Kasumi-1 (cell line): ENCODE measurements around the gene KRT86.
"Not testable (repeated sequence)": the region's sequence is repeated elsewhere in the genome, so short reads cannot be mapped to it uniquely, and the experiment has no call there.

ENCODE experiments used
- DNase-seq, 2 experiments: peaks; one replicate each; lab custom pipeline; 2025; lab: John Stamatoyannopoulos, UW

KRT86 gene

DNA sequence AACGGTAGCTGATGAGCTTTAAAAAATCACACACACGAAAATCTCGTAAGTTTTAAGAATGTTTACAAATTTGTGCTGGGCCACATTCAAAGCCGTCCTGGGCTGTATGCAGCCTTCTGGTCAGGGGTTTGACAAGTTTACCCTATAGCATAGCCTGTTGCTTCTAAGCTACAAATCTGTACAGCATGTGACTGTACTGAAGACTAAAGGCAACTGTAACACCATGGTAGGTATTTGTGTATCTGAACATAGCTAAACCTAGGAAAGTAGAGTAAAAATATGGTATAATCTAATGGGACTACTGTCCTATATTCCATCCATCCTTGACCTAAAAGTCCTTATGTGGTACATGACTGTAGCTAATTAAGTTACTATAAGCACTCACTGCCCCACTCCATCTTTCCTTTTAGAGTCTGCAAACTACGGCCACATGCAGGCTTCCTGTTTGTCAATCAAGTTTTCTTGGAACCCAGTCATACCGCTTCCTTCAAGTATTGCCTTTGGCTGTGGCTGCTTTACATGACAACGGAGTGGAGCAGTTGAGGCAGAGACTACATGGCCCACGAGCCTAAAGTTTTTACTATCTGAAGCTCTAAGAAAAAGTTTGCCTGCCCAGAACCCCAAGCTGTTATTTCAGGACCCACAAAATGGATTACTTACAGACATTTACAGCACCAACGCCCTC is 22.9 kb upstream of the KRT86 start:
- DNase-seq, result no peak

DNA sequence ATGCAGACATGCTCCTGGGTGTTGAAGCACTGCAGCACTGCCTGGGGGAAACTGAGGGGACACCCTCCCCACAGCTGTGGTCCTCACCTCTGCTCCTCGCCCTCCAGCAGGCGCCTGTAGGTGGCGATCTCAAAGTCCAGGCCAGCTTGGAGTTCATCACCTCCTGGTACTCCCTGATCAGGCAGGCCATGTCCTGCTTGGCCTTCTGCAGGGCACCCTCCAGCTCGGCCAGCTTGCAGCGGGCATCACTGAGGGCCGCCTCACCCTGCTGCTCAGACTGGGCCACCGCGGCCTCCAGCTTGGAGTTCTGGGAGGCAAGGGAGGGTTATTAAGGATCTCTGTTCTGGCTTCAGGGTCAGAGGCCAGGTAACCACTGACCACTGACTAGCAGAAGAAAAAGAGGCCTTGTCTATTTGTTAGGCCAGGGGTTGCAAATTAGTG is 22.2 kb upstream of the KRT86 start:
- not testable (repeated sequence) for DNase-seq

DNA sequence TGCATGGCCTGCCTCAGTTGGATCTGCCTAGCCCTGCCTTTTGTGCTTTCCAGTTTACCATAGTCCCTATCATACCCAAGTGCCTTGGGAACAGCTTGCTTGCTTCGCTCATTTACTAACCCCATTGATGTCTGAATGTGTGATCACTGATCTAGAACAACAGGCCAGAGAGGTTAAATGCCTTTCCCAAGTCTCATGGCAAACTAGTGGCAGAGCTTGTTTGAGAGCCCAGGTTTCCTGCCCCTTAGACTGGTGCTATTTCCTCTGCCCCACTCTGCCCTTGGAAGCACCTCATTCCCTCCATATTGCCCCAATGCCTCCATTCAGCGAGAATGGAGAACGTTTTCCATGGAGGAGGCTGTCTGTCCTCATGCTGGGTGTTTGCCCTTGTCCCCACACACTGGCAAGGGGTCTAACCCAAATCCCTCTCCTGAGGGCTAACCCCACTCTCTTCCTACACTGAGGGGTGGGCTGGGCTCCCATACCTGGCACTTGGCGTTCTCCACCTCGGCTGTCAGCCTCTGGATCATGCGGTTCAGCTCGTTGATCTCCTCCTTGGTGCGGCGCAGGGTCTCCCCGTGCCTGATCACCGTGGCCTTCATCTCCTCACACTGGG is 21.6 kb upstream of the KRT86 start:
- no peak for DNase-seq

DNA sequence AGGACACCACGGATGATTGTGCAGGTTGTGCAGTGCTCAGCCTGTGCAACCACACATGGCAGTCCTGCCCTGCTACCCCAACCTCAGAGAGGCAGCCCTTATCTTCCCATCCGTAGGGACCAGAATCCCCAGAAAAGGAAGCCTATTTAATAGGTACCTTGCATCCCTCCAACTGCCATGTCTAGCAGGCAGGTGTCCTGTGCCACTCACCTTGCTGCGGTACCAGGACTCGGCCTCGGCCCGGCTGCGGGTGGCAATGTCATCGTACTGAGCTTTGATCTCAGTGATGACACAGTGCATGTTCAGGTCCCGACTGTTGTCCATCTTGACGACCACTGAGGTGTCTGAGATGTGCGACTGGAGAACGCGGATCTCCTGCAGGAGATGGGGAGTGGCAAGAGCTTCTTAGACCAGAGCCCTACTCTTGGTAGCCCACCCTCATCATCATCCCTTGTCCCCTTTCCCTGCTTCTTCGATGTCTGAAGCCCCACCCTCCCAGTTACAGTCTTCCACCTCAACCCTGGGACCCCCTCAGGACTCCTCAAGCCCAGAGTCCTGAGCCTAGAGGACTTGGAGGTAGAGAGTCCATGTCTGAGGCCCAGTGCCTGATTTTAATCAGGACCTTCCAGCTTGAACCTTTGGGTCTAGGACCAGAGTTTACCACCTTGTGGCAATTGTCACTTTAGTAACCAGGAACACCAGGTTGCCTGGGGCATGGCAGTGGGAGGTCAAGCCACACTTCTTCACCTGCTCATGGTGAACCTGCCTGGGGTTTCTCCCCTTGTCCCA is 20.9 kb upstream of the KRT86 start:
- no peak for DNase-seq

DNA sequence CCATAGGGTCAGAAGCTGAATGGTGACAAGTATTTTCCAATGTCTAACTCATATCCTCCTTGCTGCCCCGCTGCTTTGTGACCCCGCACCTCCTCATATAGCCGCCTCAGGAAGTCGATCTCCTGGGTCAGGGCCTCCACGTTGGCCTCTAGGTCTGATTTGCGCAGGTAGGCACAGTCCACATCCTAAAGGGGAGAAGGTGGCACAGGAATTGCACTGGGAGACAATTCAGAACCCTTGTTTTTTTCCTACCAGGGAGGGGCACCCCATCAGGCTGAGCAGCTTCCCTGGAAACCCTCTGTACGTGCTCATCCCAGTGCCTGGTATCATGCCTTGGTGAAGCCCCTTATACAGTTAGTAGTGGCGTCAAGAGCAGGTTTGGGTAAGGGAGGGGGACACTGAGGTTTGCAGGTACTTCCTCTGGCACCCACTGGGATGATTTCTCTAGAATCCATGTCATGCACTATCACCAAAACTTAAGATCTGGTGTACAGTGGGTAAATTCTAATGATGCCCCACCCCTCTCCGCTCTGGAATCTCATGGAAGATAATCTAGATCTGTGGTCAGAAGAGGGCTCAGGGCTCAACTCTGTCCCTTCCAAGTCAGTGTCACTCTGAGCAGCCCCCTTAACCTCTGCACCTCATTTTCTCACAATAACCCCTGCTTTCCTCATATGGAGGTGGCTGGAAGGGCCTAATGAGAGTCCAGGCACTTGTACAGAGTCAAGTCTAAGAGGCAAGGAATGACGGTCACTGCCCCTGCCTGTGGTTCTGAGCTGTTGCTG is 20.1 kb upstream of the KRT86 start:
- DNase-seq, result no peak

DNA sequence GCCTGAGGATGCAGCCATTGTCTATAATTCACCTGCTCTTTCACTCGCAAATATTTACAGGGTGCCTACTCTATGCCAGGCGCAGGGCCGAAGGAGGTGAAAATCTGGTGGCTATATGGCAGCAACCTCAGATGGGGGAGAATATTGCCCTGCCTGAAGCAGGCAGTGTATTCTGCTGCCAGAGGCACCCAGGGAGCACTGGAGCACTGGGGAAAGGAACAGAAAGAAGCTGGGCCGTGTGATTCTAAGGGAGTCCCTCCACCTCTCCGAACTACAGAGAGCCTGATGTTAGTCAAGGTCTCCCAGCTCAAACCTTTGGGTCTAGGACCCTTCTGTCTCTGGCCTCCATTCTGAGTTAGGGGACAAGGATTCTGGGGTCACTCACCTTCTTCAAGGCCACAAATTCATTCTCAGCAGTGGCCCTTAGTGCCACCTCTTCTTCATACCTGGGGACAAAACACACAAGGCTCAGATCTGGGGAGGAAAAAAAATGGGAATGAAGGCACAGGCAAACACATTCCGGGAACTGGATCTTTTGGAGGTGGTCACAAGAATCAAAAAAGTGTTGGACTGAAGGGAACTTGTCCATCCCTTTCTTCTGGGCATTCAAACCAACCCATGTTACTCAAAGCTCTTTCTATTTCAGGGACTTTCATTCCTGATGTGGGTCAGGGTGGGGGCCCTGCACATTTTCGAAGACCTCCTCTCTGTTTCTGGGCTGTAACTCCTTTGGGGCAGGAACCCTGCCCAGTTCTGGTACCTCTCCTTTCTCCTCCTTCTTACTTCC is 19.3 kb upstream of the KRT86 start:
- DNase-seq, result no peak

DNA sequence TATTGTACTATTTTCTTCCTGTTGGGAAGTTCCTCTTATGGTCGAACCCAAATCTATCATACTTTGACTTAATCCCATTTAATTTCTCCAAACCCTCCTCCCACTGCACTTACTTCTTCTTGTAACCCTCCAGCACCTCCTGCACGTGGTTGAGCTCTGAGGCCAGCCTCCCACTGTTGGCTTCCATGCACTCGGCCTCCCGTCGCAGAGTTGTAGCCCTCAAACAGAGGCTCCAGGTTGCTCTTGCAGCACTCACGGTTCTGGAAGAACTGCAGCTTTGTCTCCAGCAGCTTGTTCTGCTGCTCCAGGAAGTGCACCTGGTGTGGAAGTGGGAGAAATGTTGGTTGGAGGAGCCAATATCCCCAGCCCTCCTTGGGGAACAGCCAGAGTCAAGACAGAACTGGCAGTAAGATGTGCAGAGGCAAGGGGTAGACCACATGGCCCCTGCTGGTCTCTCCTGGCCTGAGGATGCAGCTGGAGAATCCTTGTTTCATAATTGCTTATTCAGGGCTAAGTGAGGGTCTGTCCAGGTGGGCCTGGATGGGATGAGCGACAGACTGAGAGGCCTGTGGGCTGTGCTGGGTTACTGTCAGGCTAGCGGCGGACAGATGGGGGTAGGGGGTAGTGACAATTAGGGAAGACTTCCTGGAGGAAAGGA is 18.4 kb upstream of the KRT86 start:
- DNase-seq, result no peak

DNA sequence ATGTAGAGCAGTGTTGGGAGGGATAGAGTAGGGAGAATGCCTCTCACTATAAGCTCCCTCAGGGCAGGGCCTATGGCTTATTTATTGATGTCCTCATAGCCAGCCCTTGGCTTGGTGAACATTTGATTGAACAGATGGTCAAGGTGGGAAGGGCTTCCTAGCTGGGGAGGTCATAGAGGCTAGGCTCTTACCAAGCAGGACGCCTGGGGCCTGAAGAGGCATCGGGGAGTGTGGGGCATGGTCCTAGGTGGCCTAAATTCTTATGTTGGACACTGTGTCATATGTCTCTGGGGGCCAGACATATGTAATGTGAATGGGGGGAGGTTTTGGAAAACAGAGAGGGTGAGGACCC is 17.9 kb upstream of the KRT86 start:
- DNase-seq, result no peak

DNA sequence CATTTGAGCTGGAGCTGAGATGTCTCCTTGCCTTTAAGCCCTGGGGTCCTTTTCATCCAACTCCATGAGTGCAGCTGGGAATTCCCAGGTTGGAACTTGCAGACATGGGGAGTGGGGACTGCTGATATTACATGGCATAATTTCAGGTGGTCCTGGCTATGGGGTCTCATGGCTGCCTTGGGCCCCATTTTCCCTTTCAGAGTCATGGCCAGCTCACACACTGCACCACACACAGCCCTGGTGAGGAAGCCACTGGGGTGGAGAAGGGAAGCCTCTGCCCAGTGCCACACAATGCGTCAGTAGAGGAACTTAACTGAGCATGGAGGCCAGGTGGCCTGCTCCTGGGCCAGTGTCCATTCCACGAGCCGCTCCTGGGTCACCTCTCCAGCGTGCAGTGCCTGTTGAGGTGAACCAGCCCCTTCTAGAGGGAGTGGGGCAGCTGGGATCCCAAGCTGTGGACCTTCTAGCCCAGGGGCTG is 17.3 kb upstream of the KRT86 start:
- DNase-seq, result no peak

DNA sequence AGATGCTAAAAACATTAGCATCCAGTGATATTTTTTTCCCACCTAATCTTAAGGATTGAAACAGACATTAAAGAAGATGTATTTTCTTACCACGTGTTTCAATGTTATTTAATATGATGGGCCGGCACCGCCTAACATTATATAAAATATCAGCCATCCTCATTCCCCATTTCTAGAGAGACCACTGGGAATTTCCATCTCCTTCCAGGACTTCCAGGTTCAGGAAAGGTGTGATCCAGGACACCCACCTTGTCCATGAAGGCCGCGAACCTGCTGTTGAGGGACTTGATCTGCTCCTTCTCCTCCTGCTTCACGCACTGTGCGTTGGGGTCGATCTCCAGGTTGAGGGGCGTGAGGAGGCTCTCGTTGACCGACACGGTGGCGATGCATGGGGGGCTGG is 16.5 kb upstream of the KRT86 start:
- DNase-seq, result not testable (repeated sequence)

DNA sequence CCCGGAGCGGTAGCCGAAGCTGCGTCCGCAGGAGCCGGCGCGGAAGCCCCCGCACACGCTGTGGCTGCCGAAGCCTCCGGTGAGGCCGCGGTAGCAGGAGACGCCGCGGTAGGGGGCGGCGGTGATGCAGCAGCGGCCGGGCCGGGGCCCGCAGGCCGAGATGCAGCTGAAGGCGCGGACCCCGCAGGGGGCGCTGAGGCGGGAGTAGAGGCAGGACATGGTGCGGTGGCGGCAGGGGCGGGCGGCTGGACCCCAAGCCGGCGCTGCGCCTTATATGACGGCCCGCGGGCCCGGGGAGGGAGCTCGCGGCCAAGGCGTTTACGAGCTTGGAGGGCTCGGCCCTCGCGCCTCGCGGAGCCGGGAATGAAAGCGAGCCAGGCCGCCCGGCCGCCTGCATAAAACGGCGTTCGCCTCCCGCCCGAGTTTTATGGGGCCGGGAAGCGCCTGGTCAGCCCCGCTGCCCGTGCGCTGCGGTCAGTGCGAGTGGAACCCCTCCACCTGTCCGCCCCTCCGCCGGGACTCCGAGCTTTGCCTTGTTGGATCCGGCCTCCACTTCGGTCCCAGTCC is 16.0 kb upstream of the KRT86 start:
- DNase-seq, result no peak

DNA sequence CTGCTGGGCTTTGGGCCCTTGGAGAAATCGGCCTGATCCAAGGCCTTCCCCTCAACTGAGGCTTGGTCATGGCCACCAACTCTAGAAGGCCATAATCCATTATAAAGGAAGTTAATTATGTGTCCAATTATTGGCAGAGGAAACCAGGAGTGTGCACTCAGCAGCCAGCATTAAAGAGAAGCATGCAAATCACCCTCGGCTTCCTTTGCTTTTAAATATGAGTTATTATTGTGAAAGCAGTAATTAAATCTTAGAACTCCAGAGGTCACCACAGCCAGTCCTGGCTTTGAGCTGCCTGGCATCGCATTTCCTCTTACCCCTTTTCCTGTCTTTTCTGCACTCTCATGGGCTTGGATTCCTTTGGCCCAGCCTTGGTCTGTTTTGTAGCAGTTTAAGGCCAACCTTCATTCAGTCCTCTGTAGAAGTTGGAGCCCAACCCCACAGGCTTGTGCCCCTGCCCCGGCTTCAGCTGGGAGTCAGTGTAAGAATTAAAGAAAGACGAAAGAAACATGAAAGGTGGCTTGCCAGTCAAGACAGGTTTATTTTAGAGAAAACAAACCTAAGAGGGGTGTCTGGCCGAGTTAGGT is 14.7 kb upstream of the KRT86 start:
- peak in 1 of 2 experiments; percentile 2 for DNase-seq

DNA sequence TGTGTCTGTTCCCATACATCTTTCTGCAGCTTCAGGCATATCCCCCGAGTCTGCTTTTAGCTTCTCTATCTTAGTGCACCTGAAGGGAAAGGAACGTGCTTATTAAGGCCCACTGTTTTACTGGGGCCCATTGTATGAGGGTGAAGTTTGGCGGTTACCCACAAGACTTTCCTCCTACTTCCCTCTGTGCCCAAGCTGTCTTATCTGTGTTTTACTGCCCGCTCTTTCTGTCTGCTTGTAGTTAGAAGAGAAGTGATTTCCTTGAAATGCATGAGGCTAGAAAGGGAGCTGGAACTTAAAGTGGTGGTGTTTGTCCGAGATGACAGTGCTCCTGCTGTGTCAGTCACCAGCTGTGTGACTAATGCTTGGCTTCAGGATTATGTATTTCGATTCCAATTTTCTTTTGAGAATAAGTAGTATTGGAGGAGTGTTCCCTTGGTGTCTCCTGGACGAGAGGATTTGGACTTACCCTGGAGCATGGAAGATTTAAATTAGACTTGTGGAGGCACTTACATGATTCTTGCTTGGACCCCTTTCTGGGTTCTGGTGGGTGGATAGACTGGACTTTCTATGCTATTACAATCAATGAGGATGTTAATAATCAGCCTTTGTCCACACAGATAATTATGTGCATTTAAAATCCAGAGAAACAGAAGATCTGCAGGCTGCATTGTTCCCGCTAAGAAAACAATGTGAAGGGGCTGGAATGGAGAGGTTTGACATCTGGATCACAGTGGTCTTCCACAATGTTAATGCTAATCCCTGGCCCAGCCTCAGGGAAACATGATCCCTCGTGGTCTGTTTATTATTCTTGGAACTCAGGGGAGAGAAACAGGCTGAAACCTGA is 13.9 kb upstream of the KRT86 start:
- peak in 1 of 2 experiments; percentile 18 for DNase-seq

DNA sequence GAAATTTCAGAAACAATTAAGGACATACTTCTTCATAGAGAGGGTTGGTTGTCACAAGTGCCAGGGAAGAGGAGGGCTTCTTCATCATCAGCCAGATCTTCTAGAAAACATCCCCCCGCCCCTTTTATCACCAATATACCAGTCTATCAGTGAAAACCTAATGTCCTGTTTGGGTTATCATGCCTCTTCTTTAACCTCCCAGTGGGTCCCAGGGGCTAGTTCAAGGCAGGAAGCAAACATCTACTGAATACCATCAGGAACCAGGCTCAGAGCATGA is 13.3 kb upstream of the KRT86 start:
- DNase-seq, result no peak

DNA sequence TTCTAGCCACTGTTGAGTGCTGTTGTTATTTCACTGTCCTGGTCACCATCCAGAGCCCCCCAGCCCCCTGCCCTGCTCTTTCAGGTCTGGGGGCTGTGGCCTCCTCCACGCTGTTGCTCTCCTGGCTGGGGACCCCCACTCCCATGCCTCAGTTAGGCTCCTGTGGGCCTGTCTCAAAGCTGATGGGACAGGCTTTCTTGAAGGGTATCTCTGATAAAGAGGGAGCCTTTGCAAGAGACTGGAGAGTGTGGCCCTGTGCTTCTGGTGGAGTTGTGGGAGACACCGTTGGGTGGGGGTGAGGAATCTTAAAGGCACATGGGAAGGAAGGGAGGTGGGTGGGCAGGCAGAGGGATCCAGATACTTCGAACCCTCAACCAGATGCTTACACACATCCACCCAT is 12.2 kb upstream of the KRT86 start:
- DNase-seq, result no peak

DNA sequence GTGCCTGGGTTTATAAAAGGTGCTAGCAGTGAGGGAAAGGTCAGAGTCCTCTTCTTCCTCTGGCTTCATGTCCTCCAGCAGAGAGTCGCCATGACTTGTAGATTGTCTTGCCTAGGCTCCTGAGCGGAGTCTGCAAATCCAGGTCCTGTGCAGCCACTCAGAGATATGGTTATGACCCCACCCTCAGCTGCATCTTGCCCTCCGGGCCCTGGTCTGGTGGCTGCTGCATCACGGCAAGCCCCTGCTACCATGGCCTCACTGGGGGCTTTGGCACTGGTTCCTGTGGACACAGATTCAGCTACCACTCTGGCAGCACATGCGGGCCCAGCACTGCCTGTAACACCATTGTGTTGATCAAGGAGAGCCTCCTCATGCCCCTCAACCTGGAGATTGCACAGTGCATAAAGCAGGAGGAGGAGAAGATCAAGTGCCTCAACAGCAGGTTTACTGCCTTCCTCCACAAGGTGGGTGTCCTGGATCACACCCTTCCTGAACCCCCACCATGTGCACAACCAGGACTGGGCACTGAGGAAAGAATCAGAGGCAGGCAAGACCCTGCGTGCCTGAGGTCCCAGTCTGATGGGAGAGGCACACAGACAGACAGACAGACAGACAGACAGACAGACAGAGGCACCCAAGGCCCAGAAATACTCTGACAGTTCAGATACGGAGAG is 10.5 kb upstream of the KRT86 start:
- DNase-seq, result no peak

DNA sequence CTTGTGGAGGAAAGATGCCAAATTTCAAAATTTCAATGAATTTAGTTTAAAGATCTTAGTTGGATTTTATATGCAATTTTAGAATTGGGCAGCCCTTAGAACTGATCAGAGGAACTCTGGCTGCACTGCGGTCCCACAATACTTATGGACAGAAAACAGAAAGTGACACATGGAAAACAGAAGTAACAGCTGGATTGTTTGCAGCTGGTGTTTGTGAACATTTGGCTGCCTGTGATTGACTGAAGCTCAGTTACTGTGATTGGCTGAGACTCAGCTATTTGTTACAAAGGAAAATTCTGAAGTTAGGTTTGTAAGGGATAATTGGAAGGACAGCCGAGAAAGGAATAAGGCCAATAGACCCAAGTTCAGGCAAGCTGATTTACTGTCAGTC is 10.0 kb upstream of the KRT86 start:
- DNase-seq, result no peak

DNA sequence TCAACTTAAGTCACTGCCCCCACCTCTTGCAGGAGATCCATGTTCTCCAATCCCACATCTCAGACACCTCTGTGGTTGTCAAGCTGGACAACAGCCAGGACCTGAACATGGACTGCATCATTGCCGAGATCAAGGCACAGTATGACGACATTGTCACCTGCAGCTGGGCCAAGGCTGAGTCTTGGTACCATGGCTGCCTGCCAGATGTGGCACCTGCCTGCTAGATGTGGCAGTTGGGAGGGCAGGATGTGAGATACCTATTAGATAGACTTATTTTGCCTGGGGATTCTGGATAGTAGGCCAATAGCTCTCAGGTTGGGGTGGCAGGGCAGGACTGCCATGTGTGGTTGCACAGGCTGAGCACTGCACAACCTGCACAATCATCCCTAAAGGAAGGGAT is 7.9 kb upstream of the KRT86 start:
- no peak for DNase-seq

DNA sequence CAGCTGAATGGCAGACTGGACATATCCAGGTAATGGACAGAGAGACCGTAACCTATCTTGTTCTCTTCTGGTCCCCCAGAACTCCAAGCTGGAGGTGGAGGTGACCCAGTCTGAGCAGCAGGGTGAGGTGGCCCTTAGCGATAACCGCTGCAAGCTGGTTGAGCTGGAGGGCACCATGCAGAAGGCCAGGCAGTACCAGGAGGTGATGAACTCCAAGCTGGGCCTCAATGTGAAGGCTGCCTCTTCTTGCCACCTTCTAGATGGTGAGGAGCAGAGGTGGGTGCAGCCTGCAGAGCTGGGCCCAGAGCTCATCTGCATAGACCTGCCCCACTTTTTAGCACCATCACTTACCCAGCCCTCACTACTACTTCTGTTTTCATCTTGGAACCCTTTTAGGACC is 7.2 kb upstream of the KRT86 start:
- DNase-seq, result no peak
